H9 (cell line): ENCODE results near the gene SLC51B. TPM values are rescaled to one million over a fixed set of nuclear protein-coding genes. Genes with fewer than 3 reads are reported as not detected.
A peak's percentile ranks its signal among the peaks of the same experiment; 100 is the strongest.

ENCODE experiments used
- DNase-seq: peaks from one replicate; pipeline ENCODE4 v3.0.0-alpha.2; 2017
- H2AFZ ChIP-seq: one replicate; pipeline ENCODE4 v1.6.1; 2013; ENCODE audit warnings: mild to moderate bottlenecking, low read length, control low read depth, moderate library complexity
- H2AK5ac ChIP-seq: 2 replicates; pipeline ENCODE4 v1.6.1; 2013; ENCODE audit warnings: low read length, control low read depth, mixed read lengths; ENCODE audit not compliant: insufficient read length
- H2BK120ac ChIP-seq: one replicate; pipeline ENCODE4 v1.6.1; 2013; ENCODE audit warnings: low read depth, mild to moderate bottlenecking, low read length, control low read depth, inconsistent platforms; ENCODE audit not compliant: poor library complexity, severe bottlenecking
- H2BK12ac ChIP-seq: 2 replicates; pipeline ENCODE4 v1.6.1; 2013; ENCODE audit warnings: low read length, control low read depth, mixed read lengths, low read depth; ENCODE audit not compliant: insufficient read length
- H2BK15ac ChIP-seq: 2 replicates; pipeline ENCODE4 v1.6.1; 2013; ENCODE audit warnings: low read depth, low read length, control low read depth
- H2BK20ac ChIP-seq: one replicate; pipeline ENCODE4 v1.6.1; 2013; ENCODE audit warnings: low read depth, mild to moderate bottlenecking, low read length, control low read depth, inconsistent platforms; ENCODE audit not compliant: poor library complexity, severe bottlenecking
- H2BK5ac ChIP-seq: 2 replicates; pipeline ENCODE4 v1.6.1; 2013; ENCODE audit warnings: low read length, control low read depth, mixed read lengths; ENCODE audit not compliant: insufficient read length
- H3K14ac ChIP-seq: 2 replicates; pipeline ENCODE4 v1.6.1; 2013; ENCODE audit warnings: low read length, control low read depth; ENCODE audit not compliant: insufficient read depth
- H3K18ac ChIP-seq: 2 replicates; pipeline ENCODE4 v1.6.1; 2013; ENCODE audit warnings: low read depth, mild to moderate bottlenecking, mixed read lengths, low read length, control low read depth; ENCODE audit not compliant: insufficient read length
- H3K23ac ChIP-seq: 2 replicates; pipeline ENCODE4 v1.6.1; 2013; ENCODE audit warnings: low read length, control low read depth, mixed read lengths, low read depth; ENCODE audit not compliant: insufficient read length
- H3K23me2 ChIP-seq: 2 replicates; pipeline ENCODE4 v1.6.1; 2013; ENCODE audit warnings: low read depth, mild to moderate bottlenecking, mixed read lengths, low read length, control low read depth; ENCODE audit not compliant: insufficient read length, poor library complexity, severe bottlenecking
- H3K27ac ChIP-seq: 2 replicates; pipeline ENCODE4 v1.5.1; 2013; ENCODE audit warnings: low read length, control low read depth, mixed read lengths, low read depth; ENCODE audit not compliant: insufficient read length
- H3K27me3 ChIP-seq: 2 replicates; pipeline ENCODE4 v1.6.1; 2013; ENCODE audit warnings: low read length, control low read depth, inconsistent platforms; ENCODE audit not compliant: insufficient read depth
- H3K4ac ChIP-seq: 2 replicates; pipeline ENCODE4 v1.6.1; 2013; ENCODE audit warnings: low read depth, mild to moderate bottlenecking, control low read depth, inconsistent platforms, low read length, moderate library complexity
- H3K4me1 ChIP-seq: 2 replicates; pipeline ENCODE4 v1.6.1; 2013; ENCODE audit warnings: low read length, control low read depth, inconsistent platforms; ENCODE audit not compliant: insufficient read depth
- H3K4me2 ChIP-seq: 2 replicates; pipeline ENCODE4 v1.6.1; 2013; ENCODE audit warnings: low read length, control low read depth, mixed read lengths; ENCODE audit not compliant: insufficient read length, insufficient read depth
- H3K56ac ChIP-seq: 2 replicates; pipeline ENCODE4 v1.6.1; 2013; ENCODE audit warnings: low read depth, mild to moderate bottlenecking, mixed read lengths, low read length, control low read depth; ENCODE audit not compliant: insufficient read length
- H3K79me1 ChIP-seq: 2 replicates; pipeline ENCODE4 v1.6.1; 2013; ENCODE audit warnings: low read depth, mild to moderate bottlenecking, moderate library complexity, low read length, control low read depth, inconsistent platforms; ENCODE audit not compliant: insufficient read depth, poor library complexity, severe bottlenecking
- H3K79me2 ChIP-seq: 2 replicates; pipeline ENCODE4 v1.6.1; 2013; ENCODE audit warnings: low read length, control low read depth, inconsistent platforms; ENCODE audit not compliant: insufficient read depth
- H3K9ac ChIP-seq: 2 replicates; pipeline ENCODE4 v1.6.1; 2013; ENCODE audit warnings: low read length, control low read depth, mixed read lengths; ENCODE audit not compliant: insufficient read length; ENCODE audit errors: extremely low read depth
- H3K9me3 ChIP-seq: one replicate; pipeline ENCODE4 v1.6.1; 2013; ENCODE audit warnings: low read depth, low read length, inconsistent platforms; ENCODE audit not compliant: control insufficient read depth
- H3T11ph ChIP-seq: one replicate; pipeline ENCODE4 v1.6.1; 2013; ENCODE audit warnings: mild to moderate bottlenecking, low read length, control low read depth, inconsistent platforms
- H4K20me1 ChIP-seq: one replicate; pipeline ENCODE4 v1.6.1; 2013; ENCODE audit not compliant: control insufficient read depth, insufficient read length, insufficient read depth
- H4K5ac ChIP-seq: 2 replicates; pipeline ENCODE4 v1.6.1; 2013; ENCODE audit warnings: low read depth, mild to moderate bottlenecking, mixed read lengths, low read length, control low read depth; ENCODE audit not compliant: insufficient read length
- H4K8ac ChIP-seq: replicated peaks from 2 replicates; pipeline ENCODE4 v1.6.1; 2013; ENCODE audit warnings: low read length, control low read depth, mixed read lengths, low read depth; ENCODE audit not compliant: insufficient read length
- H4K91ac ChIP-seq: 2 replicates; pipeline ENCODE4 v1.6.1; 2013; ENCODE audit warnings: low read depth, mild to moderate bottlenecking, moderate library complexity, mixed read lengths, low read length, control low read depth; ENCODE audit not compliant: insufficient read length
- H3K27ac Mint-ChIP-seq, 3 experiments: 2 replicates in 2 of 3; 3 replicates in 1 of 3; pipeline ENCODE4 v1.8.0; 2020 to 2021; ENCODE audit warnings: mixed read lengths in 3 of 3, mild to moderate bottlenecking in 1 of 3, moderate library complexity in 1 of 3
- H3K27me3 Mint-ChIP-seq: 2 replicates; pipeline ENCODE4 v1.8.0; 2021; ENCODE audit warnings: low read depth, mild to moderate bottlenecking, moderate library complexity, mixed read lengths
- H3K36me3 Mint-ChIP-seq, 3 experiments: 2 replicates in 2 of 3; 3 replicates in 1 of 3; pipeline ENCODE4 v1.8.0; 2020 to 2021; ENCODE audit warnings: low read depth in 3 of 3, mixed read lengths in 3 of 3; ENCODE audit not compliant: insufficient read depth in 1 of 3
- H3K4me1 Mint-ChIP-seq, 2 experiments: 2 replicates each; pipeline ENCODE4 v1.8.0; 2020; ENCODE audit warnings: mixed read lengths in 2 of 2
- H3K4me3 Mint-ChIP-seq, 2 experiments: 2 replicates in 1 of 2; 3 replicates in 1 of 2; pipeline ENCODE4 v1.8.0; 2020 to 2021; ENCODE audit warnings: mild to moderate bottlenecking in 2 of 2, mixed read lengths in 2 of 2, moderate library complexity in 1 of 2
- H3K9me3 Mint-ChIP-seq, 2 experiments: 2 replicates in 1 of 2; 3 replicates in 1 of 2; pipeline ENCODE4 v1.8.0; 2020; ENCODE audit warnings: mild to moderate bottlenecking in 2 of 2, mixed read lengths in 2 of 2, moderate library complexity in 1 of 2
- WGBS: extraction: QIAGEN DNeasy Blood & Tissue Kit; methylation state at CpG from one replicate; pipeline ENCODE4 v1.1.7; 2013; ENCODE audit warnings: missing lambda C conversion rate, low lambda C conversion rate, mixed read lengths; ENCODE audit not compliant: insufficient read length; ENCODE audit errors: extremely low coverage; 5-methylcytosine and 5-hydroxymethylcytosine counted together
- total RNA-seq: library from RNA; stranded (reverse); gene quantifications from 2 replicates; pipeline ENCODE4 v1.2.1, GENCODE V29; 2021
- TF ChIP-seq, protein P1 (sequence below): fragments of 200-600 bp; sonication (generic); conservative IDR thresholded peaks from 3 replicates; pipeline ENCODE4 v1.8.0; 2021; ENCODE audit warnings: antibody characterized with exemption, mild to moderate bottlenecking

Gene SLC51B
- total RNA-seq, 1 experiment from 2014 or later: not detected

DNA sequence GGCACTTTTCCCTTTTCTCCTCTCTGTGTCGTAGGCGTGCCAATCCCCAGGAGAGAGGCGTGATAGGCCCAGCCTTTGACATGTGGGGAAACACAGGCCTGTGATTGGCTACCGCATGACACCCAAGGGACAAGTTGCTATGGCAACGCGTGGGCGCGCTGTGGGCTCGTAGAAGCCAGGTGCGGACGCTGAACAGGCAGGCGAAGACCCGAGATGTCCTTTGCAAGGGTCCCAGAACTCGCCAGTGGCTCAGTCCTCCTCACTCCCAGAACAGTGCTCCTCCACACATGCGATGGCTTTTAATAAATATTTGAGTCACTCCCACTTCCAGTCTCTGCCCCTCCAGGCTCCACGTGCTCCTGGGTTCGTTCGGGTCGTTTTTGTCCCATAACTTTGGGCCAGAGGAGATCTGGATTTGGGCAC lies 4.2 kb downstream of the SLC51B start:
- H2BK15ac ChIP-seq: no peak overlapping the region
- no CpG with 5 or more reads among the region's 19 CpGs for WGBS
- Mint-ChIP-seq H3K27me3 (no peaks in the 10 kb centered on the region), H3K36me3 (no peaks in the 10 kb centered on the region), H3K4me1 (peaks cover 13% of the 10 kb centered on the region in 2 experiments), H3K9me3 (no peaks in the 10 kb centered on the region), H3K27ac (peak overlapping the region in 1 of 3 experiments; percentile 14; a peak in 1 of 7 replicates), H3K4me3 (peak overlapping the region; percentile 35 to 62; a peak in 3 of 5 replicates)
- H3K4me1 ChIP-seq: no peaks in the 10 kb centered on the region
- H2AK5ac ChIP-seq: no peak overlapping the region
- no peak overlapping the region for H3K18ac ChIP-seq
- no peak overlapping the region for H4K8ac ChIP-seq
- no peak overlapping the region for H3K27ac ChIP-seq
- no peak overlapping the region for H2AFZ ChIP-seq
- peak; percentile 95 for DNase-seq
- no peak overlapping the region for H3K56ac ChIP-seq
- no peak overlapping the region for H2BK120ac ChIP-seq
- H3K27me3 ChIP-seq: no peaks in the 10 kb centered on the region
- no peaks in the 10 kb centered on the region for H3K79me1 ChIP-seq
- no peak overlapping the region for H3K23ac ChIP-seq
- H2BK5ac ChIP-seq: no peak overlapping the region
- no peaks in the 10 kb centered on the region for H3K79me2 ChIP-seq
- no peaks in the 10 kb centered on the region for H3K23me2 ChIP-seq
- no peak overlapping the region for H2BK12ac ChIP-seq
- H3K9me3 ChIP-seq: no peaks in the 10 kb centered on the region
- H3K14ac ChIP-seq: no peak overlapping the region
- TF ChIP-seq, protein P1, sequence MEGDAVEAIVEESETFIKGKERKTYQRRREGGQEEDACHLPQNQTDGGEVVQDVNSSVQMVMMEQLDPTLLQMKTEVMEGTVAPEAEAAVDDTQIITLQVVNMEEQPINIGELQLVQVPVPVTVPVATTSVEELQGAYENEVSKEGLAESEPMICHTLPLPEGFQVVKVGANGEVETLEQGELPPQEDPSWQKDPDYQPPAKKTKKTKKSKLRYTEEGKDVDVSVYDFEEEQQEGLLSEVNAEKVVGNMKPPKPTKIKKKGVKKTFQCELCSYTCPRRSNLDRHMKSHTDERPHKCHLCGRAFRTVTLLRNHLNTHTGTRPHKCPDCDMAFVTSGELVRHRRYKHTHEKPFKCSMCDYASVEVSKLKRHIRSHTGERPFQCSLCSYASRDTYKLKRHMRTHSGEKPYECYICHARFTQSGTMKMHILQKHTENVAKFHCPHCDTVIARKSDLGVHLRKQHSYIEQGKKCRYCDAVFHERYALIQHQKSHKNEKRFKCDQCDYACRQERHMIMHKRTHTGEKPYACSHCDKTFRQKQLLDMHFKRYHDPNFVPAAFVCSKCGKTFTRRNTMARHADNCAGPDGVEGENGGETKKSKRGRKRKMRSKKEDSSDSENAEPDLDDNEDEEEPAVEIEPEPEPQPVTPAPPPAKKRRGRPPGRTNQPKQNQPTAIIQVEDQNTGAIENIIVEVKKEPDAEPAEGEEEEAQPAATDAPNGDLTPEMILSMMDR: no peak
- H2BK20ac ChIP-seq: no peak overlapping the region
- H3K4ac ChIP-seq: no peak overlapping the region
- no peak overlapping the region for H3T11ph ChIP-seq
- H4K5ac ChIP-seq: no peak overlapping the region
- H4K91ac ChIP-seq: no peak overlapping the region
- H3K9ac ChIP-seq: no peak overlapping the region
- H4K20me1 ChIP-seq: no peaks in the 10 kb centered on the region
- peak overlapping the region; percentile 27 for H3K4me2 ChIP-seq
